Heart left ventricle (tissue), 13 donors: ENCODE data around the gene TDP1.

Experiments
- POLR2A ChIP-seq, 2 donors: fragments of 450-650 bp; IDR thresholded peaks; one replicate each; pipeline ENCODE4 v1.6.1; 2017; ENCODE audit warnings: antibody characterized with exemption in 2 of 2, mild to moderate bottlenecking in 2 of 2, moderate library complexity in 2 of 2
- TF ChIP-seq, protein P1 (sequence below), 12 donors: fragments of 200-600 bp; sonication (generic) in 4 of 12; IDR thresholded peaks; one replicate each; pipeline versions ENCODE4 v1.5.0 to v1.8.0; 2018 to 2022; ENCODE audit warnings: antibody characterized with exemption in 12 of 12, mild to moderate bottlenecking in 5 of 12
- donor health status: ischemic (EF 13 %, LVEDD 7.1; RV severe dilation, severe dysfunction).
- donor health status: DM: no; HTN: yes; CAD: no.
- donor health status: DM: no; HTN: no; CAD: no.
- donor health status: ischemic (EF 25% LVEDD 6.9; RV normal size, moderate dysfunction).
- donor health status: ischemic (EF 25% LVEDD 5.7; RV mildly dilated, moderate dysfunction).
- donor health status: ischemic (EF 35%, LVEDD 5.7; RV mildly dilated, moderate dysfunction).
- donor health status: nonischemic (EF 11% LVEDD 7.7; RV severe dilation, severe dysfunction).
- donor health status: DM: yes; HTN: yes; CAD: no.
- donor health status: PGD.
- donor health status: ischemic (EF 29% LVEDD 5.4; RV normal size, mild dysfunction).
- donor health status: nonischemic (EF 23%, LVEDD 6.1; RV moderate dilation, normal function).

- TF ChIP-seq, protein P1, sequence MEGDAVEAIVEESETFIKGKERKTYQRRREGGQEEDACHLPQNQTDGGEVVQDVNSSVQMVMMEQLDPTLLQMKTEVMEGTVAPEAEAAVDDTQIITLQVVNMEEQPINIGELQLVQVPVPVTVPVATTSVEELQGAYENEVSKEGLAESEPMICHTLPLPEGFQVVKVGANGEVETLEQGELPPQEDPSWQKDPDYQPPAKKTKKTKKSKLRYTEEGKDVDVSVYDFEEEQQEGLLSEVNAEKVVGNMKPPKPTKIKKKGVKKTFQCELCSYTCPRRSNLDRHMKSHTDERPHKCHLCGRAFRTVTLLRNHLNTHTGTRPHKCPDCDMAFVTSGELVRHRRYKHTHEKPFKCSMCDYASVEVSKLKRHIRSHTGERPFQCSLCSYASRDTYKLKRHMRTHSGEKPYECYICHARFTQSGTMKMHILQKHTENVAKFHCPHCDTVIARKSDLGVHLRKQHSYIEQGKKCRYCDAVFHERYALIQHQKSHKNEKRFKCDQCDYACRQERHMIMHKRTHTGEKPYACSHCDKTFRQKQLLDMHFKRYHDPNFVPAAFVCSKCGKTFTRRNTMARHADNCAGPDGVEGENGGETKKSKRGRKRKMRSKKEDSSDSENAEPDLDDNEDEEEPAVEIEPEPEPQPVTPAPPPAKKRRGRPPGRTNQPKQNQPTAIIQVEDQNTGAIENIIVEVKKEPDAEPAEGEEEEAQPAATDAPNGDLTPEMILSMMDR (IDR thresholded peaks at IDR 0.05), result no peak
- TF ChIP-seq POLR2A (IDR thresholded peaks at IDR 0.05), result no peak
Observed at GRCh38 chr14:90034835-90035525, 79.3 kb downstream of the TDP1 start.
